C4-2B (cell line): ENCODE results near the gene CACNA1S.

Experiments used
- CTCF ChIP-seq: fragments of 450-650 bp; conservative IDR thresholded peaks from 2 replicates; pipeline ENCODE4 v1.5.1; 2017; ENCODE audit warnings: mild to moderate bottlenecking
- ZFX ChIP-seq: fragments of 450-650 bp; IDR thresholded peaks from 2 replicates; pipeline ENCODE4 v1.6.1; 2017

- no peak for TF ChIP-seq CTCF
- TF ChIP-seq ZFX: no peak
Observed at GRCh38 chr1:201074018-201074417, 38.2 kb downstream of the CACNA1S start.
